HepG2 (cell line): Measurements from ENCODE around the gene PFN4. TPM values are rescaled to one million over a fixed set of nuclear protein-coding genes. Genes with fewer than 3 reads are reported as not detected.

Experiments
- ARID3A ChIP-seq: IDR thresholded peaks from 2 replicates; pipeline ENCODE4 v1.6.1; 2012; ENCODE audit warnings: low read depth, low read length, improper control_type of control experiment
- ATF1 ChIP-seq: IDR thresholded peaks from 2 replicates; pipeline ENCODE4 v1.6.1; 2016; ENCODE audit warnings: mild to moderate bottlenecking, control low read depth
- NCOA5 ChIP-seq: sonication (generic); formaldehyde crosslinking; IDR thresholded peaks from 2 replicates; pipeline ENCODE4 v1.4.0; 2020; ENCODE audit warnings: missing genetic modification reagents
- RARA ChIP-seq: IDR thresholded peaks from 2 replicates; pipeline ENCODE4 v1.6.1; 2016; ENCODE audit warnings: missing genetic modification reagents, missing compliant biosample characterization
- ZFP62 ChIP-seq: sonication (generic); formaldehyde crosslinking; IDR thresholded peaks from 2 replicates; pipeline ENCODE4 v1.4.0; 2020; ENCODE audit warnings: missing genetic modification reagents
- ZHX2 ChIP-seq, 2 experiments: sonication (generic) in 1 of 2; formaldehyde crosslinking in 1 of 2; IDR thresholded peaks; 2 replicates each; pipeline versions ENCODE4 v1.6.1 to v1.9.0; 2014 to 2022; ENCODE audit warnings: antibody characterized with exemption in 1 of 2, borderline replicate concordance in 1 of 2, inconsistent platforms in 1 of 2, low read depth in 1 of 2, missing genetic modification reagents in 1 of 2
- ZKSCAN1 ChIP-seq: fragments of 150-350 bp; IDR thresholded peaks from 2 replicates; pipeline ENCODE4 v1.6.1; 2014; ENCODE audit warnings: low read length
- ZNF3 ChIP-seq: IDR thresholded peaks from 2 replicates; pipeline ENCODE4 v1.7.0; 2017; ENCODE audit warnings: inconsistent platforms
- ZNF550 ChIP-seq: sonication (generic); formaldehyde crosslinking; IDR thresholded peaks from 2 replicates; pipeline ENCODE4 v1.4.0; 2020; ENCODE audit warnings: mild to moderate bottlenecking, missing genetic modification reagents, borderline replicate concordance
- ZNF574 ChIP-seq: sonication (generic); formaldehyde crosslinking; IDR thresholded peaks from 2 replicates; pipeline ENCODE4 v1.4.0; 2020; ENCODE audit warnings: missing genetic modification reagents
- ZNF615 ChIP-seq: sonication (generic); formaldehyde crosslinking; IDR thresholded peaks from 2 replicates; pipeline ENCODE4 v1.5.0; 2020; ENCODE audit warnings: mild to moderate bottlenecking, missing genetic modification reagents, borderline replicate concordance
- ZNF772 ChIP-seq: sonication (generic); formaldehyde crosslinking; IDR thresholded peaks from 2 replicates; pipeline ENCODE4 v1.5.0; 2020; ENCODE audit warnings: mild to moderate bottlenecking, missing genetic modification reagents
- ZNF776 ChIP-seq: sonication (generic); formaldehyde crosslinking; IDR thresholded peaks from 2 replicates; pipeline ENCODE4 v1.4.0; 2020; ENCODE audit warnings: mild to moderate bottlenecking, missing genetic modification reagents
- polyA plus RNA-seq, 8 experiments: library from polyadenylated mRNA; depleted of rRNA in 3 of 8; stranded (reverse) in 7 of 8; unstranded in 1 of 8; fragments of >200 nt; fragmentation: Illumina TruSeq in 4 of 8; extraction: Trizol in 4 of 8; gene quantifications; 2 replicates each; pipeline versions ENCODE4 v1.2.1 to v1.2.3, GENCODE V29; 2011 to 2016; ENCODE audit warnings: low read depth in 4 of 8, missing spikeins in 1 of 8, mixed read lengths in 1 of 8; ENCODE audit not compliant: insufficient read depth in 1 of 8
- total RNA-seq, 5 experiments: library from RNA; depleted of rRNA; stranded (reverse); fragments of >200 nt; fragmentation: Illumina TruSeq; extraction: Trizol; gene quantifications; 2 replicates each; pipeline ENCODE4 v1.2.3, GENCODE V29; 2016; ENCODE audit warnings: low read depth in 1 of 5
- TF ChIP-seq, protein P1 (sequence below): sonication (generic); formaldehyde crosslinking; conservative IDR thresholded peaks from 2 replicates; pipeline ENCODE4 v1.4.0; 2020; ENCODE audit warnings: missing genetic modification reagents

The PFN4 gene
- total and polyA plus RNA-seq, 2 of the 13 experiments (the other 11 are each of a cell fraction or from before 2014, with no cell fraction given): 0.12 to 0.20 TPM

- TF ChIP-seq, protein P1, sequence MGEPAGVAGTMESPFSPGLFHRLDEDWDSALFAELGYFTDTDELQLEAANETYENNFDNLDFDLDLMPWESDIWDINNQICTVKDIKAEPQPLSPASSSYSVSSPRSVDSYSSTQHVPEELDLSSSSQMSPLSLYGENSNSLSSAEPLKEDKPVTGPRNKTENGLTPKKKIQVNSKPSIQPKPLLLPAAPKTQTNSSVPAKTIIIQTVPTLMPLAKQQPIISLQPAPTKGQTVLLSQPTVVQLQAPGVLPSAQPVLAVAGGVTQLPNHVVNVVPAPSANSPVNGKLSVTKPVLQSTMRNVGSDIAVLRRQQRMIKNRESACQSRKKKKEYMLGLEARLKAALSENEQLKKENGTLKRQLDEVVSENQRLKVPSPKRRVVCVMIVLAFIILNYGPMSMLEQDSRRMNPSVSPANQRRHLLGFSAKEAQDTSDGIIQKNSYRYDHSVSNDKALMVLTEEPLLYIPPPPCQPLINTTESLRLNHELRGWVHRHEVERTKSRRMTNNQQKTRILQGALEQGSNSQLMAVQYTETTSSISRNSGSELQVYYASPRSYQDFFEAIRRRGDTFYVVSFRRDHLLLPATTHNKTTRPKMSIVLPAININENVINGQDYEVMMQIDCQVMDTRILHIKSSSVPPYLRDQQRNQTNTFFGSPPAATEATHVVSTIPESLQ: peak; percentile 98; the same call in 1 of the 2 replicates
- peak; percentile 94 for TF ChIP-seq ZHX2 (IDR thresholded peaks at IDR 0.05; ENCODE audit: low read depth)
- no peak for TF ChIP-seq ZHX2 (CRISPR knock-in tag; IDR thresholded peaks at IDR 0.05; ENCODE audit: borderline replicate concordance)
- peak; percentile 98 for TF ChIP-seq ZNF574 (CRISPR knock-in tag)
- TF ChIP-seq ZNF550 (CRISPR knock-in tag): no peak
- TF ChIP-seq RARA (CRISPR knock-in tag): no peak
- TF ChIP-seq ZKSCAN1: peak; percentile 78
- TF ChIP-seq ZNF615 (CRISPR knock-in tag): peak; percentile 96
- TF ChIP-seq ZNF3 (CRISPR knock-in tag): peak; percentile 61; the same call in 1 of the 2 replicates
- TF ChIP-seq NCOA5: peak; percentile 69; the same call in 1 of the 2 replicates
- TF ChIP-seq ZFP62 (CRISPR knock-in tag): no peak
- TF ChIP-seq ARID3A: no peak
- peak; percentile 99 for TF ChIP-seq ATF1 (CRISPR knock-in tag)
- TF ChIP-seq ZNF772 (CRISPR knock-in tag): peak; percentile 95
- peak; percentile 79; the same call in 1 of the 2 replicates for TF ChIP-seq ZNF776 (CRISPR knock-in tag)
Measured at GRCh38 chr2:24075915-24076848, 47.0 kb downstream of the PFN4 start, which contains the start of gene SF3B6 (continued).
